Measurements from ENCODE around the gene SNX22.

SNX22 gene

DNA sequence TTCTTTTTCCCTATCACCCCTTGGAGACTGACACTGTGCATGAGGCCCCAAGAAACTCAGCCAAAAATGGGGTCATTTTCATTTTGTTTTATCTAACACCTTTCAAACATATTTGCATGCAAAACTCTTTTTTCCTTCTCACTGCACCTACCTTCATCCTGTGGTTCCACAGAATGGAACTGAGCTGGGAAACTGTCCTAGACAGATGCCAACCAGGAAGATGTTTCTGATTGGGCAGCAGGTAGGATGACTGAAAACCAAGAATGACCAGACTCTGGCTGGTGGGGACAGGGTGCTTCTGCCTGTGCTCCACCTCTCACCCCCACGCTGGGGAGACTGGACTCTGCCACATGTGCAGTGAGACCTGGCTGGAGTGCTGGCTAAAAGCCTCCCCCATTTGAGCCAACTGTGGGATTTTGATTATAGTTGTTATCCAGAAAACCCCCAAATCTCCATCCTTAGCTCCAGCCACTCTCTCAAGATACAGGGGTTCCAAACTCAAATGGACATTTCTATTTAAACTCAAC, 6.1 kb downstream of the SNX22 start:
- DNase-seq = no peak

DNA sequence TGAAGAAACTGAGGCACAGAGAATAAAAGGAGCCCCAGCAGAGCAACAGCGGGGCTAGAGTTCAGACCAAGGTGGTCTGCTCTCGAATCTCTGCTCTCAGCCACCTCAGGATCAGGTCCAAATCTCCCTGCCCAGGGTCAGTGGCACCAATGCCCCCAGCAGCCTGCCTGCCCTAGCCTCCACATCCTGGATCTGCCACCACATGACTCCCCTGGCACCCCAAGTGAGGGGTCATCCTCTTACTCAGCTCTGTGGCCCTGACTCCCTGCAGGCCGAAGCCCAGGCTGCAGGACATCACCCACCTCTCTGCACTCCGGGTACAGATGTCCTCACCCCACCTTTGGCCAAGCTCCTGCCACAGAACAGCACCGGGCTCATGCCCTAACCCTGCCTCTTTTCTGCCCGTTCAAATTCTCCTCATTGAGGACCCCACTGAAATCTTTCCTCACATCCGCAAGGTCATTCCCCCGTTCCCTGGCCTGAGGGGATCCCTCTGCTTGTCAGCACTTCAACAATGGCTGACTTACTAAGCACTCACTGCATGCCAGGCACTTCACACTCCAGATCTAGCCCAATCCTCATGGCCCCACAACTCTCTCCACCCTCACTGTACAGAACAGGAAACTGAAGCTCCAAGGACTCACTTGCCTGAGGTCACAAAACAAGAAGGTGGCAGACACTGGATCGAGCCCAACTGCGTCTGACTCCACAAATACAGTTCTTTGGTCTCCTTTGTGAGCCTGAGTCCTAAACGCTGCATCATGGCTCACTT, 7.0 kb downstream of the SNX22 start:
- DNase-seq = no peak

DNA sequence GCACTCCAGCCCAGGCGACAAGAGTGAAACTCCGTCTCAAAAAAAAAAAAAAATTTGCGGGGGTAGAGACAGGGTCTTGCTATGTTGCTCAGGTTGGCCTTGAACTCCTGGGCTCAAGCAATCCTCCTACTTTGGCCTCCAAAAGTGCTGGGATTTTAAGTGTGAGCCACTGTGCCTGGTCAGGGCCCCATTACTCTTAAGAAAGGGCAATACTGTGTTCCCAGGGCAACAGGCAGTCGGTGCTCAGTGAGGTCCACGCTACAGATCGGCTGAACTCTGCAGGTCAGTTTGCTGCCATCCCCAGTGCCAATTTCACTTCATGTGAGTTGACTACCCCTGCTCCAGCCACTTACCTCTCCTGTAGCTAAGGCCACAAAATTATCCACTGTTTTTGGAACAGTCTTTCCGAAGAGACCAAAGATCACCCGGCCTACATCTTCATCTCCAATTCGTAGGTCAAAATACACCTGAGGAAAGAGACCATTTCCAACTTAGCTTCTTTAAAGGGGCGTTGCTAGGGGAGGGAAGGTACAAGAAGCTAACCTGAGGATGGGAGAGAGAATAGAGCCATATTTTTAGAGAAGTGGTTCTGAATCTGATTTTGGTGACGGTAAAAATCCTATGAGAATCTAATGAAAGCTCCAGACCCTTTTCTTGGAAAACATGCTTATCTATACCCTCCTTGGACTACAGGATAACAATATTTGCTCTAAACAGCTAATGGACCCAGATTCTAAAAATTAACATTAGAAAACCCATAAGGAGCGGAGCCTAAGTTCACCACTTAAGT, 10.4 kb downstream of the SNX22 start:
- no peak for DNase-seq

DNA sequence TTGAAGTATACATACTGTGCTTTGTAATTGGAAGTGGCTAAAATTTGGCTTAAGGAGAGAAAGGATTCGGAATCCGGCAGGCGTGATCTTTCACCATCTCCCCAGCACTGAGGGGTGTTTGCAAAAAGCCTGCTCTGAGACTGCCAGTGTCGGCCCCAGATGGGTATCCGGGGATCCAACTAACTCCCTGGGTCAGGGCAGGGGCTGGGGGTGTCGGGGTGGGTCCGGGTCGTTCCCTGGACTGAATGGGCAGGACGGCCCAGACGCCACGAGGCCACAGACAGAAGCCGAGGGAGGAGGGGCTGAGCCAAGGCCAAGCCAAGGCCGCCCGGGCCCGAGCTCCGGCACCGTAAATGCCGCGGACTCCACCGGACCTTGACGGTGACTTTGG, 10.9 kb downstream of the SNX22 start:
- DNase-seq = no peak

DNA sequence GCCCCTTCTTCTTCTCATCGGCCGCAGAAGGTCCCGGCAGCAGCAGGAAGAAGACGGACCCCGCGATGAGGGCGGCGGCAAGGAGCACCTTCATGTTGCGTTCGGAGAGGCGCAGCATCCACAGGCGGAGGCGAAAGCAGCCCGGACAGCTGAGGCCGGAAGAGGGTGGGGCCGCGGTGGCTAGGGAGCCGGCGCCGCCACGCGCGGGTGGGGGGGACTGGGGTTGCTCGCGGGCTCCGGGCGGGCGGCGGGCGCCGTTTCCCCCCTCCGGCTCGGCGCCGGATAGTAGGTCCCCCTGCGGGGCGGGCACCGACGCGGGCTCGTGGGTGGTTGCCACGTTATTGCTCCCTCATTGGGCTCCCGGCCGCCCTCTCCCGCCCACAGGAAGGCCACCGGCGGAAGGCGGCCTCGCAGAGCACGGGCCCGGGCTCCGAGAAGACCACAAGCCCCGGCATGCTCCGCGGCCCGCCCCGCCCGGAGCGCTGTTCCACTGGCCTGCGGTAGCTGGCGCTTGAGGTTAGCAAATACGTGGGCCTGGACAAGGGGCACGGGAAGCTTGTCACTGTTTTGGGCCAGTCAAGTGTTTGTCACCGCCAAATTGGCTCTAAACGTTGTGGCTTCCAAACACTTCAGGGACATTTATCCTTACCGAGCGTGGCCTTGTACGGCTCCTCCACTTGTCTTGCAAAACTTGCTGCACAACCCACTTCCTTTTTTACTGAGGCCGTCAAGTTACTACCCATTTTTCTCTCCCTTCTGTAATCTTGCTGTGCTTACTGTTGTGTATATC, 11.5 kb downstream of the SNX22 start, which contains the start of gene PPIB:
PPIB (minus strand) TSS at position 154 of the 790 bp plus-strand sequence; CDS start at position 118, 36 bp downstream.
- peak; percentile 98 for DNase-seq

DNA sequence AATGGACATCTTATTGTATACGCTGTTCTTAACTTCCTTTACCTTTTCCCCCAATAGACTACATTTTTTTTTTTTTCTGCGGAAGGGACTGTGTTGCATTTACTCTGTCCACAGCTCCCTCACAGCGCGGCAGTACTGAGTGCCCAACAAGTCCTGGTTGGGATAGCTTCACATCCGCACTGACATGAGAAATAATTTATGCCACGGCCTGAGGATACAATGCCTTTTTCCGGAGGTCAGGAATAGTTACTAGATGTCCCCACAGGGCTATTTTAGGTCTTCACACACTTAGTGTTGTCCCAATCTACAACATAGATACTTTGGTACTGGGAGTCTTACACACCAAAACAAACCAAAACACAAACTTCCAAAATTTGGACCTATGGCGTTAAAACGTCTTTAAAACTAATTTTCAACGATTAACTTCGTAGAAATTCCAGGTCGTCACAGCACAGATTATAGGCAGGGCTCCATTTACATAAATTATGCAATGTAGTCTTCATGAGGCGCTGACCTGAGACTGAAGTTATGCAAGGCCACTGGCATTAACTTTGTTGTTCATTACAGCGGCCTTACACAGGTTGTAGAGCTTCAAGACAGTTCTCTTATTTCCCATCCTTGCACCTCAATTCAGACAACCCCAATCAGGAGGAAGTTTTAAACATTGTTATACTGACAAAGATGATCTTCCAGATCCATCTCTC, 12.3 kb downstream of the SNX22 start:
- DNase-seq = no peak

DNA sequence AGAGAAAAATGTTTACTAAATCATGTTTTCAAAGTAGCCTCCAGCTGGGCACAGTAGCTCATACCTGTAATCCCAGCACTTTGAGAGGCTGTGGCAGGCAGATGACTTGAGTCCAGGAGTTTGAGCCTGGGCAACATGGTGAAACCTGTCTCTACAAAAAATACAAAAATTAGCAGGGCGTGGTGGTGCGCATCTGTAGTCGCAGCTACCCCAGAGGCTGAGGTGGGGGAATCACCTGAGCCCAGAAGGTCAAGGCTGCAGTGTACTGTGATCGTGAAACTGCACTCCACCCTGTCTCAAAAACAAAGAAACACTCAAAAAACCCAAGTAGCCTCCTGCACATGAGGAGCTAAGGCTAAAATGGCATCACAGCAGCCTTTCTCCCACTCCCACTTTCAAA, 12.9 kb downstream of the SNX22 start:
- no peak for DNase-seq

DNA sequence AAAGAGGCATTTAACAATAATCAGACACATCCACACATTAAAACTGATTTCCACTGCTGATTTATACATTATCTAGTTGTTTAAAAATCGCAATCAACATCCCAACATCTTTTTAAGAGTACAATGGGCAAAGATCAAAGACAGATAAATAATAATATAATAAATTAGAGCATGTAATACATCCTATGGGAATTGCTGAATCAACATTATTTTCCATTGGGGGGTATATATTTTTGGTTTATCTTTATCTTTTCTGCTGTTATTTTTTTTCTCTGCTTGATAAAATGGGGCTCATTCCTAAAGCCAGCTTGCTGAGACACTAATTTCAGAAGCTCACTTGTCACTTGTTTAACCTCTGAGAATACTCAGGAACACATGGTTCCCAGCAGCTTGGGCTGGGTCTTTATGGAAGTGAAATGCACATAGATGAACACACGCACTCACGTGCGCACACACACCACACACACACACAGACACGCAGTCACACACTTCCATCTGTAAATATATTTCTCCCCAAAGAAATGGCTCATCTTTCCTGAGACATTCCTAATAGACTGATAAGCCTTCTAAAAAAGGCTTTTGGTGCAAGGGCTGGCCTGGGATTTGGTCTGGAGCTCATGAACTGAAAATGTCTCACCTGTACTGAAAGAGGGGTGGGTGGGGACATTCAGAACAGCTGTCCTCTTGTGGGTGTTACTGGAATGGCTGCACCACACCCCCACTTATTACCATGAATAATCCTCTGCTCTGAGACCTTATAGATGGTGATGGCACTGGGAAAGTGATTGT, 14.8 kb downstream of the SNX22 start:
- DNase-seq = no peak

DNA sequence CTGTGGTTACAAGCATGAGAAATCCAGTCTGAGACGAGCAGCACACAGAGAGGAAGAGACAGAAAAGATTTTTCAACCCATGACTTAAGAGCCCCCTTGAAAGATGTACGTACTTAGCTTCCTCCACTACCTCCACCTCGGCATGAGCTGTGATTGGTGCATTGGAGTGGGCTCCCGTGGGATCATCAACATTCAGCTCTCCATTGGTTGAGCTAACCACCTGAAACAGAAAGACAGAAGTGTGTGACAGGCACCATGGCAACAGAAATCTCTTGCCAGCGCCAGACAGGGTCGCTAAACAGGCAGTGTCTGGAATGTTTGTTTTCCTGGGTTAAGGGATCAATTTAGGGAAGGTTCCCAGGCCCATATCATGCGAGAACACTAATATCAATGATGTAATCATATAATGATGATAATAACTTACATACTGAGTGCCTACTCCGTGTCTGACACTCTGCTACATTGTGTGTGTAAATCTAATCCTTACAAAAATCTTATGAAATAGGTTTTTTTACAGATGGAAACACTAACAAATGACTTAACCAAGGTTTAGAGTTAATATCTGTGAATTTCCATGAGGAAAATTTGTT, 28.8 kb downstream of the SNX22 start:
- no peak for DNase-seq

DNA sequence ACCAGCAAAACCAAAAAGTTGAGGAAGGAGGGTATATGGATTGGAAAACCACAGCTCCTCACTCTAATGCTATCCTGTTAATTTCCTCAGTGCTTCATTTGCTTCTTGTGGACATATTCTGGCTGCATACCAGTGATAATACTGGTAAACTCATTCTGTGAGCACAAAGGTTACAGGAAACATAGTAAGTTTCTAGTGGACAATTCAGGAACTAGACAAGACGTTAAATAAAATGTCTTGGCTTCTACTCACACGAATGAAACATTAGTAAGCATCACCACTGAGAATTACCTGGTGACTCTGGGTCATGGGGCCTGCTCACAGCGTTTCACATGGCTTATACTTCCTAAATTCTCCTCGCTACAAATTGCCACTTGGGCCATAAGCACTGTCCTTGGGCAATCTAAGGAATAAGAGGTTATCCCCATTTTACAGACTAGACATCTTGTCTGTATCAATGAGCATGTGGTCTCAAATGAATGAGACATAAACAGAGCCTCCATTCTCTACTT, 31.4 kb downstream of the SNX22 start:
- DNase-seq = no peak

DNA sequence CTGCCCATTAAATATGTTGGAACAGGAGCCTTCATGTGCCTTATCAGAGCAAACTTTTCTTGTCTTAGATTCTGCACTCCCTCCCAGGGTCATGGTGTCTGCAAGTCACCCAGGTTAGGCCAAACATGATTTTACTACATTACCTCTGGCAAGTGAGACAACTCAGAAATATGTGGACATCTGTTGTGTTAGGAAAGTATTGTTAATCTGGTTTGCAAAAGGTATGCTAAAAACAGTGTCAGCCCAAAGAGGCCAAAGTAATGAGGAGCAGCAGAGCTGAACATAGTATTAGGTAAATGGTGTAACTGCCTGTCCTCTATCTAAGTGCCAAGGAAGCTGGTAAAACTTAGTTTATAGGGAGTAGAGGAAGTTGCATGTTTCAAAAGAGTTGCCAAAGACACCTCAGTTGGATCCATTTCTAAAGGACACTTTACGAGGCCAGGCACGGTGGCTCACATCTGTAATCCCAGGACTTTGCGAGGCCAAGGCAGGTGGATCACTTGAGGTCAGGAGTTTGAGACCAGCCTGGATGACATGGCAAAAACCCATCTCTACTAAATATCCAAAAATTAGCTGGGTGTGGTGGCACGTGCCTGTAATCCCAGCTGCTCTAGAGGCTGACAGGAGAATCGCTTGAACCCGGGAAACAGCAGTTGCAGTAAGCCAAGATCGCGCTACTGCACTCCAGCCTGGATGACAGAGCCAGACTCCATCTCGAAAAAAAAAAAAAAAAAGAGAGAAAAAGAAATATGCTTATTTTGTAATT, 33.8 kb downstream of the SNX22 start:
- DNase-seq = no peak

DNA sequence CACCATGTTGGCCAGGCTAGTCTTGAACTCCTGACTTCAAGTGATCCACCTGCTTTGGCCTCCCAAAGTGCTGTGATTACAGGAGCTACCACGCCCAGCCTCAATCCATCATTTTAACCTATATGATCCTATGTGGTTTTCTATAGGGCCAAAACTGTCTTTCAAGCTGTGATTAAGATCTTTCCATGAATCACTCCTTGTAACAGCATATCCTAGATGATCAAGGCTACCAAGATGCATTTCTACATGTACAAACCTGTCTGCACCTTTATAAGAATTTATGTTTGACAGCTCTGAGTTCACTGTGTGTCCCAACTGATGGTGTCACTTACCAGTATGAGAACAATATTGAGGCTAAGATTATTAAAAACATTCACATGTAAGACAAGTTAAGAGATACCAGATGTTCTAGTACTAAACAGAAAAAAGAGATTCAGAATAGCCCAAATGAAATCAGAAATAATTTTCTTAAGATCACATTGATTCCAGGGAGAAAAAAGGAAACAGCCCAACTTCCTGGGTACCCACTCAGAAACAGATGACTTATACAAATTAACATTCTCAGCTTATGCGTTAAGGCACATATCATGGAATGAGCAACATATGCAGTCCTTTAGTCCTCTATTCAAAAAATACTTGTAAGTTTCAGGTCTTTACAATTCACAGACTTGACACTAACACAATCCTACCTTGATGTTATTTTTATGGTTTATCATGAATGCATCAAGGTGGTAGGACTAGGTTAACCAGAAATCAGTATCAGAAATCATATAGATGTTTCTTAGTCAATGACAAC, 36.1 kb downstream of the SNX22 start:
- DNase-seq = no peak

DNA sequence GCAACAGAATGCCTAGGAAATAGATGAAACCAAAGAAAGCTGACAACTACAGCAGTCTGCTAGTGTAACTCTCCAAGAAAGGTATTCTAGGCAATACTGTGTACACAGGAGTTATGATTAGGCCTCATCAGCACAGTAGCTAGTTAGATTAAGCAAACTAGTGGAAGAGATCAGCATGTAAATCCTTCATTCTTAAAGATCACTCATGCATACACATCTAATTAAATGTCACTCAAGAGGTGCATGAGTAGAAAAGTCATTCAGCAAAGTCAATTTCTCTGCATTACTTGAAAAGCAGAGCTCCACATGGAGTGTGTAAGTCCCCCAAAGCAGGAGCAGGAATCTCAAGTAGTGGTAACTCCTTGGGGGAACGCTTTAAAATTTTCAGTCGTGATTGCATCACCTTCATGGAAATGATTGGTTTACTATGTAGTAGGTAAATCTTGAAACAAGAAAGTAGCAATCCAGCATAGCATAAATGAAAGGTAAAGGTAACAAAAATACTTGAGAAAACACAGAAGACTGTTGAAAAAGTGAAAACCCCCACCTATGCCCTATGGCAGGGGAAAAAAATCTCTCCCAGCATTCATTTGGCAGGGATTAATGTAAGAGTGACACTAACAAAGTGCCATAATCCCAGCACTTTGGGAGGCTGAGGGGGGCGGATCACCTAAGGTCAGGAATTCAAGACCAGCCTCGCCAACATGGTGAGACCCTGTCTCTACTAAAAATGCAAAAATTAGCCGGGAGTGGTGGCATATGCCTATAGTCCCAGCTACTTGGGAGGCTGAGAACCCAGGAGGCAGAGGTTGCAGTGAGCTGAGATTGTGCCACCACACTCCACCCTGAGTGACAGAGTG, 40.7 kb downstream of the SNX22 start:
- DNase-seq = no peak

DNA sequence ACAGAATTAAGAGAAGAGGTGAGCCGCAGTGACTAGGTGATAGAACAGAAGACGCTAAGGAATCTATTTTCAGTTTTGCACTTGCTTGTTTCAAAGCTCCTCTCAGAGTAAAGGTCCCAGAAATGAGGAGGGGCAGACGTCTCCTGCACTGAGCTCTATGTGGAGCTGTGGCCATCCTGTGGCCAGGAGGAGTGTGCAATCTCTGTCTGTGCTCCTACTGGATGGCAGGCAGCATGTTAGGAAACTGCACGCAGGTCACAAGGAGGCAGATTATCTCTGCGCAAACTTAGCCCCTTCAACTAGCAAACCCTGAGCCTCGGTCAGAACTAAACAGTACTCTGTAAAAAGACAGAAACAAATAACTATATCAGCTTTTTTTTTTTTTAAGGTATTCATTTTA, 42.4 kb downstream of the SNX22 start:
- DNase-seq = no peak

DNA sequence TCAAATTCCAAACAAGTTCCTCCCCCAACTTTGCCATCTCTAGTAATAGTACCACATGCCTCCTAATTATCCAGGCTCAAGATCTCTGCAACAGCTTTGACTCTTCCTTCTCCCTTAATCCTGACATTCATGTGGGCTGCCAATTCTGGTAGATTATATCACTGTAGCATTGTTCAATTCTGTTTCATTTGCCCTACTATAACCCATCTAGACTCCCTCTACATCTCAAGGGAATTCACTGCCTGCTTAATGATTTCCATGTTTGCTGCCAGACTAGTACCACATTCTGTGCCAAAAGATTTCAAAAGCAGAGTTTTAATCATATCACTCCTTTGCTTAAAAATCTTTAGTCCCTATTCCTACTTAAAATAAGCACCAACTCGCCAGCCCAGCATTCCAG, 45.9 kb downstream of the SNX22 start:
- no peak for DNase-seq

DNA sequence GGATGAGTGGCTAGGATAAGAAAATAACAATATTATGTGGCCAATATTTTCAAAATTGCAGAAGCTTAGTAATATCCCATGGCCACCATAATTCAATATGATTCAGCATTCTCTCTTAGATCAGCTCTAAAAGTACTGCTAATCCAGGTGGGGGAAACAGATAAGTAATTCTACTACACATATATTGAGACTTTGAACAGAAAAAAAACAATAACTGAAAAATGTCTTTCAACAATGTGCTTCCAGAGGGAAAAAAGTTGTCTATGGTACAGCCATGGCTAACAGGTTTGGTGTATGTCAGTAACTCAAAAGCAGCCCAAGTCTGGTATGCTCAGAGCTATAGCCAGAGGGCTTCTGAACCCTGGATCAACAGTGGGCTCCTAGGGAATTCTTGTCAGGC, 53.7 kb downstream of the SNX22 start:
- DNase-seq = no peak

Data from stimulated activated CD4-positive, alpha-beta T cell treated with anti-CD3 and anti-CD28 coated beads, Interleukin-1b, Interleukin-23, amount 100 ng/mL, for 48 hours (primary cell).